Activated CD8-positive, alpha-beta T cell treated with anti-CD3 and anti-CD28 coated beads, Interleukin-2, amount 10 ng/mL, durations not matched to agents 7 days and 5 days (primary cell): Measurements from ENCODE around the gene MRPS5. TPM values are rescaled to one million over a fixed set of nuclear protein-coding genes. Genes with fewer than 3 reads are reported as not detected.

Experiments used
- ATAC-seq: fragments of 150-1000 bp; cut with Tn5 transposase; one replicate; pipeline ENCODE4 v1.10.0; 2021; ENCODE audit warnings: moderate library complexity
- CTCF ChIA-PET: fragments of 350-600 bp; sonication (Branson Sonifier 250); formaldehyde crosslinking; loops from one replicate; lab custom pipeline; 2021; ENCODE audit warnings: antibody characterized with exemption; lab: Charles Lee
- POLR2A ChIA-PET: fragments of 350-600 bp; sonication (Branson Sonifier 250); formaldehyde crosslinking; loops from one replicate; lab custom pipeline; 2021; ENCODE audit warnings: antibody characterized with exemption; lab: Charles Lee
- DNase-seq: peaks from one replicate; pipeline ENCODE4 v3.0.0-alpha.2; 2020
- H3K27ac Mint-ChIP-seq: one replicate; pipeline ENCODE4 v1.8.0; 2021; ENCODE audit warnings: mild to moderate bottlenecking, mixed read lengths
- H3K27me3 Mint-ChIP-seq: one replicate; pipeline ENCODE4 v1.8.0; 2021; ENCODE audit warnings: low read depth, mixed read lengths
- H3K36me3 Mint-ChIP-seq: one replicate; pipeline ENCODE4 v1.8.0; 2021; ENCODE audit warnings: low read depth, mixed read lengths
- H3K4me1 Mint-ChIP-seq: one replicate; pipeline ENCODE4 v1.8.0; 2021; ENCODE audit warnings: low read depth, mixed read lengths
- H3K4me3 Mint-ChIP-seq: one replicate; pipeline ENCODE4 v1.8.0; 2021; ENCODE audit warnings: mild to moderate bottlenecking, mixed read lengths
- H3K9me3 Mint-ChIP-seq: one replicate; pipeline ENCODE4 v1.8.0; 2022; ENCODE audit warnings: mixed read lengths; ENCODE audit not compliant: insufficient read depth
- total RNA-seq, 2 experiments: library from RNA; stranded (reverse); gene quantifications; one replicate each; pipeline ENCODE4 v1.2.3, GENCODE V29; 2021

Gene MRPS5
- total RNA-seq, 2 experiments from 2014 or later = 79.8 to 83.3 TPM

DNA sequence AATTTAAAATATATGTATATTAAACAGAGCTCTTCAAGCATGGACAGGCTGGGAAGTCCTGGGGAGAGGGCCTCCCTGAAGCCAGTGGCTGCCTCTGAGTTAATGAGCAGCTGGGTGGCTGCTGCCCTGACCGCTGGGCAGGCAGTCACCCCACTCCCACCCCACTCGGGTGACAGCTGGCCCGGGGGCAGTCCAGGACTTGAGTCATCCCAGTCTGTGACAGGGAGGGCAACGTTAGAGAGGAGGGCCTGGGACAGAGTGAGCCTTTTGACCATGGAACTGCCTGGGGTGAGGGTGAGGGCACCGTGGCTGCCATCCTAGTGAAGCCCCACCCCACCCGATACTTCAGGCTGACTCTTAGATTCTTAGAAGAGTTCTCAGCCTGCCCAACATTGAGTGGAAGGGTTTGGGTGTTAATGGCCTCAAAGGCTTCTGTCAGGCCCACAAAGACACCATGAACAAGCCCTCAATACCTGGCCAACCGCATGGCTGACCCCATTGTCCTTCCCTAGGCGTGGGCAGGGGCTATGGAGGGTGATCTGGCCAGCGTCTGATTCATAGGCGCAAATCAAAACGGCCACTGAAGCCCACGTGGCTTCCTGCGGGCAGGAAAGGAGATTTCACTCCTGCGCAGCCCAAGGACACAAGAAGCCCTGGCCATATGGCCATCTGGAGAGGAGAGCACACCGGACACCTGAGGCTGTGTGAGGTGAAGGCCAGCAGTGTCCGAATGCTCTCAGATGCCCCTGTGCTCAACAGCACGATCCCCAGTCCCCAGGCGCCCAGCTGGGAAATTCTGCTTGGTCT is 47.5 kb downstream of the MRPS5 start:
- H3K9me3 Mint-ChIP-seq = no peaks in the 10 kb centered on the region
- H3K27ac Mint-ChIP-seq = peak overlapping the region; percentile 95
- ChIA-PET CTCF (interaction anchor here (0.9 to 13.4 kb wide), 8 partner anchors 11 to 84 kb away, joined by 3 to 693 read pairs (median 34); partner anchors contain the start of gene MAL), POLR2A (interaction anchor here (1.1 to 10.1 kb wide), 8 partner anchors 12 to 50 kb away, joined by 3 to 255 read pairs (median 12); partner anchors contain the start of genes MAL and MRPS5)
- peaks cover 25% of the 10 kb centered on the region for H3K36me3 Mint-ChIP-seq
- H3K27me3 Mint-ChIP-seq = no peaks in the 10 kb centered on the region
- peak; percentile 8 for ATAC-seq
- H3K4me1 Mint-ChIP-seq = peaks cover 71% of the 10 kb centered on the region
- DNase-seq = peak; percentile 48
- peak overlapping the region; percentile 84 for H3K4me3 Mint-ChIP-seq

DNA sequence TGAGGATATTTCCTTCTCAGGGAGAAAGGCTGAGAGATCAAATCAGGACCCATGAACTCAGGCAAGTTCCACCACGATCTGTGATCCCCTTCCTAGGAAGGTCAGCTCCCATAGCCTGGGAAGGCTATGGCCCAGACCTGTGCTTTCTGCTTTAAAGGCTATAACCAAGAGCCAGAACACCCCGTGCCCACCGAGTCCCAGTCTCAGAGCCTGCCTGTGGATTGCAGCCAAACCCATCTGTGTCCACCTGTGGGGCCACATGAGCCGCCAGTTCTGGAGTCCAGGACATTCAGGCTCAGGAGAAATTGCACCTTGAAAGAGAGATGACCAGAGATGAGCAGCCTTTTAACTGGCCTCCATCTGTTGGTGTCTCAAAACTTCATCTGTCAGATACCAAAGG is 49.2 kb downstream of the MRPS5 start:
- CTCF ChIA-PET = interaction anchor here (1.4 to 13.4 kb wide), 4 partner anchors 10 to 48 kb away, joined by 7 to 693 read pairs (median 94); partner anchors contain the start of gene MAL
- no peaks in the 10 kb centered on the region for H3K27me3 Mint-ChIP-seq
- no peak for DNase-seq
- H3K36me3 Mint-ChIP-seq = peaks cover 25% of the 10 kb centered on the region
- no peak overlapping the region for H3K4me3 Mint-ChIP-seq
- peak overlapping the region; percentile 64 for H3K27ac Mint-ChIP-seq
- H3K4me1 Mint-ChIP-seq = peaks cover 57% of the 10 kb centered on the region
- no peak for ATAC-seq
- POLR2A ChIA-PET = interaction anchor here (0.6 to 10.1 kb wide), 6 partner anchors 8 to 48 kb away, joined by 5 to 255 read pairs (median 9); partner anchors contain the start of gene MAL
- no peaks in the 10 kb centered on the region for H3K9me3 Mint-ChIP-seq

DNA sequence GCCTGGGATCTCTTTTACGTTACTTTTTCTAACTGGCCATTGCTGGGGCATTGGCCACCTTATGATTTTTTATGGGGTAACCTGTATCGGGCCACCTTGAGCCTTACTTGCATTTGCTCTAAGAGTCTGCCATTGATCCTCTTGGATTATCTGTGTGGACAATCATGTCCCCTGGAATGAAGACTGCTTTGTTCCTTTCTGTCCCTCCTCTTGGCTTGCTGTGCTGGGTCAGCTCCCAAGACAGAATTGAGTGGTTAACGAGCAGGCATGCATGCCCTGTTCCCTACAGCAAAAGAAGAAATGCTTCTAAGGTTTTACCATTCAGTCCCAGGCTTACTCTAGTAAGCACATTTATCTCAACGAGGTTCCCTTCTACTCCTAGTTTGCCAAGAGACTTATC is 49.8 kb downstream of the MRPS5 start:
- ATAC-seq = no peak
- no peak overlapping the region for H3K4me3 Mint-ChIP-seq
- H3K4me1 Mint-ChIP-seq = peaks cover 54% of the 10 kb centered on the region
- ChIA-PET POLR2A (interaction anchor here (10.1 kb wide), 1 partner anchor 48 kb away, joined by 255 read pairs; the partner anchor contains the start of gene MAL), CTCF (interaction anchor here (1.0 to 13.4 kb wide), 3 partner anchors 17 to 48 kb away, joined by 3 to 693 read pairs (median 126); partner anchors contain the start of gene MAL)
- H3K9me3 Mint-ChIP-seq = no peaks in the 10 kb centered on the region
- no peak overlapping the region for H3K27ac Mint-ChIP-seq
- no peak for DNase-seq
- H3K27me3 Mint-ChIP-seq = no peaks in the 10 kb centered on the region
- peaks cover 25% of the 10 kb centered on the region for H3K36me3 Mint-ChIP-seq

DNA sequence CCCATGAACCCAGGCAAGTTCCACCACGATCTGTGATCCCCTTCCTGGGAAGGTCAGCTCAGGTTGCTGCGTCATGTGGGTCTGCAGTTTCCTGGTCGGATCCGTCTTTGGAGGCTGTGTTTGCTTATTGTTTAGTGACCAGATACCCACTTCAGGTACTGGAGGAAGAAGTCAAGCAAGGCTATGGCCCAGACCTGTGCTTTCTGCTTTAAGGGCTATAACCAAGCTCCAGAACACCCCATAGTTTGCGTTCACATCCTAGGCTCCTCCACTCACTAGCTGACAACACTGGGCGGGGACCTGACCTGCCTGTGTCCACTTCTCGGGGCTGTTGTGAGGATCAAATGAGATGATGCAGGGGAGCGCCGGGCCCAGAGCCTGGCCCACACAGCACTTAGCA is 52.1 kb downstream of the MRPS5 start:
- no peak overlapping the region for H3K27ac Mint-ChIP-seq
- H3K36me3 Mint-ChIP-seq = peaks cover 12% of the 10 kb centered on the region
- ATAC-seq (no peak), DNase-seq (no peak)
- POLR2A ChIA-PET = no interaction called here
- H3K9me3 Mint-ChIP-seq = no peaks in the 10 kb centered on the region
- H3K27me3 Mint-ChIP-seq = no peaks in the 10 kb centered on the region
- H3K4me1 Mint-ChIP-seq = peaks cover 32% of the 10 kb centered on the region
- H3K4me3 Mint-ChIP-seq = no peak overlapping the region
- CTCF ChIA-PET = interaction anchor here (0.9 to 1.5 kb wide), 2 partner anchors 46 to 47 kb away, joined by 3 to 4 read pairs; no protein-coding TSS in a partner anchor

DNA sequence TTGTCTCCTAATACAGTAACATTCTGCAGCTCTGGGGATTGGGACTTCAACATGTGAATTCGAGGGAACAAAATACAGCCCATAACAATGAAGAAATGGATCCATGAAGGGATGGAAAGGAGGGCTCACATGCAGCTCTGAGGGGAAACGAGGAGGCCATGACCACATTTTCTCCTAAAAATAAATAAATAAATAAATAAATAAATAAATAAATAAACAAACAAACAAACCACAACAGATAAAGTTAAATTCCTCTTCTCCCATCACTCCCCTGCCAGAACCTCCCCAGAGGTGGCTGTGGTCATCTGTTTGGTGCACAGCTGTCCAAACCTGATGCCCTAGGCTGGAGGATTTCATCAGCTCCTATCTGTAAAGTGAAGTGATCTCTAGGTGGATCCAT is 53.4 kb downstream of the MRPS5 start:
- Mint-ChIP-seq H3K9me3 (no peaks in the 10 kb centered on the region), H3K27ac (no peak overlapping the region), H3K36me3 (peaks cover 12% of the 10 kb centered on the region), H3K4me3 (no peak overlapping the region), H3K4me1 (peaks cover 28% of the 10 kb centered on the region), H3K27me3 (no peaks in the 10 kb centered on the region)
- ATAC-seq (no peak), DNase-seq (no peak)
- POLR2A ChIA-PET = no interaction called here
- CTCF ChIA-PET = interaction anchor here (0.8 to 1.2 kb wide), 5 partner anchors 8 to 46 kb away, joined by 3 to 5 read pairs (median 3); no protein-coding TSS in a partner anchor

DNA sequence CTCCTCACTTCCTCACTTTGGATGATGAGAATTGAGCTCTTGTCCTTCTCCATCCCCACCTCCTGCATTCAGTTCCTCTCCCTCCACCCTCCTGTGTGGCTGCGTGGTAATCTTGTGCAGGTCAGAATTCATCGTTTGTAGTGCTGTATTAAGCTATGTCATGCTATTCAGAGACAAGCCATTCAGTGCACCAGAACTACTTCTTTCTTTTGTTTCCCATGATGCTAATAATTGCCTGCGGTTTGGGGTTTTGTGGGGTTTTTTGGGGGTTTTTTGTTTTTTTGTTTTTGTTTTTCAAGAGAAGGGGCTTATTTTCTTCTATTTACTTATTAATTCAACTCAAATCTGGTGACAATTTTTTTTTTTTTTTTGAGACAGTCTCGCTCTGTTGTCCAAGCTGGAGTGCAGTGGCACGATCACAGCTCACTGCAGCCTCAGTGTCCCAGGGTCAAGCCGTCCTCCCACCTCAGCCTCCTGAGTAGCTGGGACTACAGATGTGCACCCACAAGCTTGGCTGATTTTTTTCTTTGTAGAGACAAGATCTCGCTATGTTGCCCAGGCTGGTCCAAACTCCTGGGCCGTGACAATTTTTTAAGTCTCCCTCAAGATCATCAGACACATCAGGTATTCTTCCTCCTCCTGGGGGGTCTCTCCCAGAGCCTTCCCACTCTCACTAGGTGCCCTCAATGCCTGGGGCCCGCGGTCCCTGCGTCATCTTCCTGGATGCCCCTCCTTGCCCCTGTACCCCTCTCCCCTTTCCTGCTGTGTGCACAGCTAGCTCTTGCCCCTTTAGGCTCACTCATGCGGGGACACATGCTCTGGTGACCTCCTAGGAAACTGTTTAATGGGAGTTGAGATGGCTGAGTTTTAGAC is 58.3 kb downstream of the MRPS5 start:
- DNase-seq = no peak
- Mint-ChIP-seq H3K27ac (peak overlapping the region; percentile 89), H3K4me3 (no peak overlapping the region), H3K36me3 (no peaks in the 10 kb centered on the region), H3K27me3 (no peaks in the 10 kb centered on the region), H3K4me1 (peaks cover 37% of the 10 kb centered on the region), H3K9me3 (no peaks in the 10 kb centered on the region)
- ChIA-PET CTCF (interaction anchor here (0.7 to 4.5 kb wide), 9 partner anchors 10 to 41 kb away, joined by 3 to 61 read pairs (median 7); partner anchors contain the start of gene MAL), POLR2A (interaction anchor here (1.1 to 3.5 kb wide), 7 partner anchors 10 to 37 kb away, joined by 3 to 22 read pairs (median 8); partner anchors contain the start of gene MAL)
- ATAC-seq = no peak

DNA sequence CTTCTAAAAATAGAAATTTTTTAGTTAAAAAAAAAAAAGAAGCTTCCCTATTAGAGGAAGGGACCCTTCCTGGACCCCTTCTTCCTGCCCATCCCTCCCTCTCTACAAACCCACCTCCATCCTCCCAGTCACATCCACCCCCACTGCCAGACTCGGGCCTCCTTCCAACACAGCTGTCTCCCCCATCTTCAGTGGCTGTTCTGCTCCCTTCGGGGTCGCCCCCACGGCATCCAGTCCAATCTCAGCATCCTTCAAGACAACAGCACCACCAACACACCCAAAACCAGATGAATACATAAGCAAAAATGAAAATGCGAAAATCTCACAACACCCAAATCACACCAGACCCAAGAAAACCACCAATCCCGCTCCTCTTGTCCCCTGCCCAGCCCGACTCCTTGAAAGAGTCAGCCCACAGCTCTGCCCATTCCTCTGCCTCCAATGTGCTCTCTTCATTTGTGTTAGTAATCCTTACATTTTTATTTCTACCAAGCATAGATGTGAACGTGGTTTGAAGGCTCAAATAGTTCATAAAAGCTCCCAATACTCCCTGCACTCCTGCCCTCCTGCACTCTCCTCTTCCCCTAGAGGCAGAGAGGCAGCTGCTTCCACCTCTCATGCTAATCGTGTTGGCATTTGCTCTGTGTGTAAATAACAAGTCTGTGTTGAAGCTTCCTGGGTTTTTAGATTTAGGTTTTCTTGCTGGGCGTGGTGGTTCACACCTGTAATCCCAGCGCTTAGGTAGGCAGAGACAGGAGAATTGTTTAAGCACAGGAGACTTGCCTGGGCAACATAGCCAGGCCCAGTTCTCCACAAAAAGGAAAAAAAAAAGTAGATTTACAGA is 59.1 kb downstream of the MRPS5 start:
- Mint-ChIP-seq H3K9me3 (no peaks in the 10 kb centered on the region), H3K4me1 (peaks cover 37% of the 10 kb centered on the region), H3K27me3 (no peaks in the 10 kb centered on the region), H3K4me3 (peak overlapping the region; percentile 11), H3K36me3 (no peaks in the 10 kb centered on the region), H3K27ac (peak overlapping the region; percentile 89)
- DNase-seq = no peak
- peak; percentile 57 for ATAC-seq
- POLR2A ChIA-PET = interaction anchor here (0.6 to 3.5 kb wide), 7 partner anchors 9 to 327 kb away, joined by 3 to 22 read pairs (median 8); partner anchors contain the start of gene MAL
- CTCF ChIA-PET = interaction anchor here (0.9 to 4.5 kb wide), 9 partner anchors 9 to 54 kb away, joined by 3 to 61 read pairs (median 6); partner anchors contain the start of gene MAL

DNA sequence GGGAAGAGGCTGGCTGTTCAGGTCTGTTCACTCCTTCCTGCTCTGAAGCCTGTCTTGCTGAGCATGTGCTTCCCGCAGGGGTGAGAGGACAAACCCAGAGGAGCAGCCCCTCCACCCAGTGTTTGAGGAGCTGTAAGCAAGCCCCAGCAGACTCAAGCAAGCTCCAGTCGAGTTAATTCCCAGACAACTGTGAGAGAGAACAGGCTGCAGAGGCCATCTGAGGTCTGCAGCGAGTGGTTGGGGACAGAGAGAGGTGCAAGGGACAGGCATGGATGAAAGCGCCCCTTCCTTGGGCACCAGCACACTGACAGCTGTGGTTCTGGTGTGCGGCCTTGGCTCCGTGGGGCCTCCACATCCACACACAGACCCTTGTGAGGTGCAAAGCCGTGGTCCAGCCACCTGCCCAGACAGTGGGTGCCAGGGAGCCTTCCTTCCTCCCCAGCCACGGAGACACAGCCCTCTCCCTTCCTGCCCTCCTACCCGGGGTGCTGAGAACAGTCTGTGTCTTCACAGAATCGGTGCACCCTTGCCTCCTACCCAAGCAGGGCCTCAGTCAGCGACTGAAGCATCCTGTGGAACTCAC is 59.9 kb downstream of the MRPS5 start:
- CTCF ChIA-PET = interaction anchor here (1.0 to 4.5 kb wide), 10 partner anchors 8 to 54 kb away, joined by 3 to 61 read pairs (median 6); partner anchors contain the start of gene MAL
- ATAC-seq = peak; percentile 65
- Mint-ChIP-seq H3K27ac (peak overlapping the region; percentile 89), H3K27me3 (no peaks in the 10 kb centered on the region), H3K4me3 (peak overlapping the region; percentile 23), H3K4me1 (peaks cover 41% of the 10 kb centered on the region), H3K36me3 (no peaks in the 10 kb centered on the region), H3K9me3 (no peaks in the 10 kb centered on the region)
- peak; percentile 61 for DNase-seq
- POLR2A ChIA-PET = interaction anchor here (0.6 to 3.5 kb wide), 6 partner anchors 9 to 328 kb away, joined by 3 to 22 read pairs (median 8); partner anchors contain the start of gene MAL

DNA sequence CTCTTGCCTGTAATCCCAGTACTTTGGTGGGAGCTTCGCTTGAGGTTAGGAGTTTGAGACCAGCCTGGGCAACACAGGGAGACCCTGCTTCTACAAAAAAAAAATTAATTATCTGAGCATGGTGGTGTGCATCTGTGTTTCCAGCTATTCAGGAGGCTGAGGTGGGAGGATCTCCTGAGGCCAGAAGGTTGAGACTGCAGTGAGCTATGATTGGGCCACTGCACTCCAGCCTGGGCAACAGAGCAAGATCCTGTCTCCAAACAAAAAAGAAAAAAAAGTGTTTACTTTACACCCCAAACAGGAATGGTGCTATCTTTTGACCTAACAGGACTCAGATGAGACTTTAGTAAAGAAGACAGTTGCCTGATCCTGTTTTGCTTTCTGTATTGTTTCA is 60.5 kb downstream of the MRPS5 start:
- Mint-ChIP-seq H3K9me3 (no peaks in the 10 kb centered on the region), H3K4me3 (peak overlapping the region; percentile 23), H3K27ac (peak overlapping the region; percentile 89), H3K27me3 (no peaks in the 10 kb centered on the region), H3K4me1 (peaks cover 46% of the 10 kb centered on the region), H3K36me3 (no peaks in the 10 kb centered on the region)
- DNase-seq (no peak), ATAC-seq (no peak)
- CTCF ChIA-PET = interaction anchor here (1.0 to 4.5 kb wide), 7 partner anchors 14 to 55 kb away, joined by 3 to 61 read pairs (median 5); no protein-coding TSS in a partner anchor
- POLR2A ChIA-PET = interaction anchor here (0.7 to 3.5 kb wide), 4 partner anchors 14 to 59 kb away, joined by 4 to 22 read pairs (median 12); partner anchors contain the start of gene MAL
